WTC11 (cell line): ENCODE measurements around the gene F10. TPM values are rescaled to one million over a fixed set of nuclear protein-coding genes. Genes with fewer than 3 reads are reported as not detected.
A peak's percentile ranks its signal among the peaks of the same experiment; 100 is the strongest.

Source experiments
- ATAC-seq: fragments of 200-7000 bp; cut with Tn5 transposase; 2 replicates; pipeline ENCODE4 v1.10.0; 2021; ENCODE audit warnings: mild to moderate bottlenecking, moderate library complexity
- CTCF ChIA-PET: fragments of 300-600 bp; sonication (Branson Sonifier 250); formaldehyde crosslinking; loops from one replicate; lab custom pipeline; 2021; ENCODE audit warnings: antibody characterized with exemption; lab: Charles Lee
- POLR2A ChIA-PET: fragments of 350-600 bp; sonication (Branson Sonifier 250); formaldehyde crosslinking; loops from one replicate; lab custom pipeline; 2021; ENCODE audit warnings: antibody characterized with exemption; lab: Charles Lee
- DNase-seq: peaks from one replicate; pipeline ENCODE4 v3.0.0; 2021; ENCODE audit warnings: low spot score
- H3K27ac Mint-ChIP-seq: 2 replicates; pipeline ENCODE4 v1.8.0; 2021; ENCODE audit warnings: mixed read lengths
- H3K27me3 Mint-ChIP-seq: 2 replicates; pipeline ENCODE4 v1.8.0; 2021; ENCODE audit warnings: low read depth, mild to moderate bottlenecking, moderate library complexity, mixed read lengths
- H3K36me3 Mint-ChIP-seq: 2 replicates; pipeline ENCODE4 v1.8.0; 2021; ENCODE audit warnings: mixed read lengths
- H3K4me1 Mint-ChIP-seq: 2 replicates; pipeline ENCODE4 v1.8.0; 2022; ENCODE audit warnings: mixed read lengths
- H3K4me3 Mint-ChIP-seq: 2 replicates; pipeline ENCODE4 v1.8.0; 2021; ENCODE audit warnings: mild to moderate bottlenecking, moderate library complexity, mixed read lengths
- H3K9me3 Mint-ChIP-seq: 2 replicates; pipeline ENCODE4 v1.8.0; 2021; ENCODE audit warnings: mixed read lengths
- CREB1 ChIP-seq: sonication (generic); formaldehyde crosslinking; IDR thresholded peaks from 2 replicates; pipeline ENCODE4 v1.8.0; 2023; ENCODE audit warnings: mild to moderate bottlenecking, missing genetic modification reagents
- EMX1 ChIP-seq: fragments of 250-450 bp; sonication (Bioruptor Pico); IDR thresholded peaks from 2 replicates; pipeline ENCODE4 v1.8.0; 2021; ENCODE audit warnings: mild to moderate bottlenecking
- NR3C1 ChIP-seq: sonication (generic); formaldehyde crosslinking; conservative IDR thresholded peaks from 2 replicates; pipeline ENCODE4 v1.8.1; 2023; ENCODE audit warnings: low read depth, mild to moderate bottlenecking, missing genetic modification reagents
- RORB ChIP-seq: fragments of 250-450 bp; sonication (Bioruptor Pico); IDR thresholded peaks from 2 replicates; pipeline ENCODE4 v1.9.0; 2021; ENCODE audit warnings: mild to moderate bottlenecking
- ZNF121 ChIP-seq: sonication (generic); formaldehyde crosslinking; IDR thresholded peaks from 2 replicates; pipeline ENCODE4 v1.8.0; 2023; ENCODE audit warnings: missing genetic modification reagents
- ZNF138 ChIP-seq: sonication (generic); formaldehyde crosslinking; conservative IDR thresholded peaks from 2 replicates; pipeline ENCODE4 v1.8.1; 2022; ENCODE audit warnings: mild to moderate bottlenecking, moderate library complexity, missing genetic modification reagents
- ZNF396 ChIP-seq: fragments of 250-450 bp; sonication (Bioruptor Pico); IDR thresholded peaks from 2 replicates; pipeline ENCODE4 v1.8.0; 2021; ENCODE audit warnings: mild to moderate bottlenecking, moderate library complexity, borderline replicate concordance
- total RNA-seq: library from RNA; stranded (reverse); gene quantifications from 3 replicates; pipeline ENCODE4 v1.2.3, GENCODE V29; 2021
- TF ChIP-seq, protein P1 (sequence below): fragments of 250-450 bp; sonication (Bioruptor Pico); IDR thresholded peaks from 2 replicates; pipeline ENCODE4 v1.9.0; 2021; ENCODE audit warnings: mild to moderate bottlenecking, borderline replicate concordance
- TF ChIP-seq, protein P2 (sequence below): sonication (generic); formaldehyde crosslinking; IDR thresholded peaks from 2 replicates; pipeline ENCODE4 v1.8.1; 2022; ENCODE audit warnings: mild to moderate bottlenecking, missing genetic modification reagents, moderate library complexity, borderline replicate concordance
- TF ChIP-seq, protein P3 (sequence below): sonication (generic); formaldehyde crosslinking; IDR thresholded peaks from 2 replicates; pipeline ENCODE4 v1.8.0; 2023; ENCODE audit warnings: mild to moderate bottlenecking, missing genetic modification reagents
- TF ChIP-seq, protein P4 (sequence below): sonication (generic); formaldehyde crosslinking; IDR thresholded peaks from 2 replicates; pipeline ENCODE4 v1.8.0; 2022; ENCODE audit warnings: mild to moderate bottlenecking, missing genetic modification reagents

Gene F10
- total RNA-seq, 1 experiment from 2014 or later: 0.87 TPM

DNA sequence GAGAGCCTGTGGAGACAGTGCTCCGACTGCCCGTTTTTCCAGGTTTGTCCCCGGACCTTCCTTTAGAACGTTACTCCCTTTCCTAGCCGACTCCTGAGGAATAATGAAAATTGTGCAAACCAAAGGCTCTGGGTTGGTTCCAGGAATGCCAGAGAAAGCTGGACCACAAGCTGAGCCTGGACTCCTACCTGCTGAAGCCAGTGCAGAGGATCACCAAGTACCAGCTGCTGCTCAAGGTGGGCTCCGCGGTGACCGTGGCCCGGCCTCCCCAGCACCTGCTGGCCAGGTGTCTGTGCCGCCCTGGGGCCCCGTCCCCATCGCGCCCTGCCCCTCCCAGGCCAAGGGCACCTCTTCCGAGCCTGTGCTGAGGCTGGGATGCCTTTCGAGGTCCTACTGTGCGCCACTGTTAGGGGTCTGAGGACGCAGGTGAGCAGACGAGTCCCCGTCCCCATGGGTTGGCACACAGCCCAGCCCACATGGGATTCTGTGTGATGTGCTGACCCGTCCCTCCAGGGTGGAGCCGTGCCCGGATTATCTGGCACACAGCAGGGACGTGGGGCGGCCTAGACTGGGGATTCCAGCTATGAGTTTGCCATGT is 37.6 kb upstream of the F10 start (continued):
- TF ChIP-seq, protein P1, sequence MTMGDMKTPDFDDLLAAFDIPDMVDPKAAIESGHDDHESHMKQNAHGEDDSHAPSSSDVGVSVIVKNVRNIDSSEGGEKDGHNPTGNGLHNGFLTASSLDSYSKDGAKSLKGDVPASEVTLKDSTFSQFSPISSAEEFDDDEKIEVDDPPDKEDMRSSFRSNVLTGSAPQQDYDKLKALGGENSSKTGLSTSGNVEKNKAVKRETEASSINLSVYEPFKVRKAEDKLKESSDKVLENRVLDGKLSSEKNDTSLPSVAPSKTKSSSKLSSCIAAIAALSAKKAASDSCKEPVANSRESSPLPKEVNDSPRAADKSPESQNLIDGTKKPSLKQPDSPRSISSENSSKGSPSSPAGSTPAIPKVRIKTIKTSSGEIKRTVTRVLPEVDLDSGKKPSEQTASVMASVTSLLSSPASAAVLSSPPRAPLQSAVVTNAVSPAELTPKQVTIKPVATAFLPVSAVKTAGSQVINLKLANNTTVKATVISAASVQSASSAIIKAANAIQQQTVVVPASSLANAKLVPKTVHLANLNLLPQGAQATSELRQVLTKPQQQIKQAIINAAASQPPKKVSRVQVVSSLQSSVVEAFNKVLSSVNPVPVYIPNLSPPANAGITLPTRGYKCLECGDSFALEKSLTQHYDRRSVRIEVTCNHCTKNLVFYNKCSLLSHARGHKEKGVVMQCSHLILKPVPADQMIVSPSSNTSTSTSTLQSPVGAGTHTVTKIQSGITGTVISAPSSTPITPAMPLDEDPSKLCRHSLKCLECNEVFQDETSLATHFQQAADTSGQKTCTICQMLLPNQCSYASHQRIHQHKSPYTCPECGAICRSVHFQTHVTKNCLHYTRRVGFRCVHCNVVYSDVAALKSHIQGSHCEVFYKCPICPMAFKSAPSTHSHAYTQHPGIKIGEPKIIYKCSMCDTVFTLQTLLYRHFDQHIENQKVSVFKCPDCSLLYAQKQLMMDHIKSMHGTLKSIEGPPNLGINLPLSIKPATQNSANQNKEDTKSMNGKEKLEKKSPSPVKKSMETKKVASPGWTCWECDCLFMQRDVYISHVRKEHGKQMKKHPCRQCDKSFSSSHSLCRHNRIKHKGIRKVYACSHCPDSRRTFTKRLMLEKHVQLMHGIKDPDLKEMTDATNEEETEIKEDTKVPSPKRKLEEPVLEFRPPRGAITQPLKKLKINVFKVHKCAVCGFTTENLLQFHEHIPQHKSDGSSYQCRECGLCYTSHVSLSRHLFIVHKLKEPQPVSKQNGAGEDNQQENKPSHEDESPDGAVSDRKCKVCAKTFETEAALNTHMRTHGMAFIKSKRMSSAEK: no peak
- TF ChIP-seq NR3C1: no peak
- no peak for TF ChIP-seq EMX1 (CRISPR knock-in tag)
- no peak for TF ChIP-seq ZNF396
- TF ChIP-seq, protein P2, sequence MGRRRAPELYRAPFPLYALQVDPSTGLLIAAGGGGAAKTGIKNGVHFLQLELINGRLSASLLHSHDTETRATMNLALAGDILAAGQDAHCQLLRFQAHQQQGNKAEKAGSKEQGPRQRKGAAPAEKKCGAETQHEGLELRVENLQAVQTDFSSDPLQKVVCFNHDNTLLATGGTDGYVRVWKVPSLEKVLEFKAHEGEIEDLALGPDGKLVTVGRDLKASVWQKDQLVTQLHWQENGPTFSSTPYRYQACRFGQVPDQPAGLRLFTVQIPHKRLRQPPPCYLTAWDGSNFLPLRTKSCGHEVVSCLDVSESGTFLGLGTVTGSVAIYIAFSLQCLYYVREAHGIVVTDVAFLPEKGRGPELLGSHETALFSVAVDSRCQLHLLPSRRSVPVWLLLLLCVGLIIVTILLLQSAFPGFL (CRISPR knock-in tag): no peak
- TF ChIP-seq, all 79 proteins: peak for 0

DNA sequence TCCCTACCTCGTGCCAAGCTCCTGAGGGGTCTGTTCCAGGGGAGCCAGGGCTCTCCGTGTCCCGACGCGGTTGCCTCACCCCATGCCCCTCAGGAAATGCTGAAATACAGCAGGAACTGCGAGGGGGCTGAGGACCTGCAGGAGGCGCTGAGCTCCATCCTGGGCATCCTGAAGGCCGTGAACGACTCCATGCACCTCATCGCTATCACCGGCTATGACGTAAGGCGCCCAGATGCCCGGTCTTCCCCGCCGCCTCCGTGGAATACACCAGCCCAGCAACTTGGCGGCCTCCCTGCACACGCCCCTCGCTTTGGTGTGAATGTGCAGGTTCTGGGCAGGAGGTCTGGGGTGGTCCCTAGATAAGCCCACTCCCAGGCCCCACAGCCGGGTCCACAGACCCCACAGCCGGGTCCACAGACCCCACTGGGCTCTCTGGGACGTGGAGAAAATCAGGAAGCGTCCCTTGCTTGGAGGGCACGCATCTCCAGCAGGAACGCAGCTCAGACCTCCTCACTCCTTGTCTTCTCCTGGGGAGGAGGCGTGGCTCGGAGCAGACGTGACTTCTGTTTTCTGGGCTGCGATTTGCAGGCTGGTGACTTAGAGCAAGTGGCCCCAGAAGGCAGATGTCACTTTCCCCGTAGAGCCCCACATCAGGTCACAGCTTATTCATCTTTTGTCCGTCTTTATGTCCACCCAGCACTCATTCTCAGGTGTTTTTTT is 36.4 kb upstream of the F10 start:
- peaks cover 14% of the 10 kb centered on the region for H3K4me1 Mint-ChIP-seq
- H3K4me3 Mint-ChIP-seq: no peak overlapping the region
- DNase-seq: peak; percentile 68
- H3K27me3 Mint-ChIP-seq: no peaks in the 10 kb centered on the region
- no peaks in the 10 kb centered on the region for H3K9me3 Mint-ChIP-seq
- peak; percentile 43 for ATAC-seq
- TF ChIP-seq ZNF121 (CRISPR knock-in tag) (no peak), ZNF138 (CRISPR knock-in tag) (no peak), RORB (CRISPR knock-in tag) (no peak)
- TF ChIP-seq, protein P2 (CRISPR knock-in tag): no peak
- TF ChIP-seq, protein P3, sequence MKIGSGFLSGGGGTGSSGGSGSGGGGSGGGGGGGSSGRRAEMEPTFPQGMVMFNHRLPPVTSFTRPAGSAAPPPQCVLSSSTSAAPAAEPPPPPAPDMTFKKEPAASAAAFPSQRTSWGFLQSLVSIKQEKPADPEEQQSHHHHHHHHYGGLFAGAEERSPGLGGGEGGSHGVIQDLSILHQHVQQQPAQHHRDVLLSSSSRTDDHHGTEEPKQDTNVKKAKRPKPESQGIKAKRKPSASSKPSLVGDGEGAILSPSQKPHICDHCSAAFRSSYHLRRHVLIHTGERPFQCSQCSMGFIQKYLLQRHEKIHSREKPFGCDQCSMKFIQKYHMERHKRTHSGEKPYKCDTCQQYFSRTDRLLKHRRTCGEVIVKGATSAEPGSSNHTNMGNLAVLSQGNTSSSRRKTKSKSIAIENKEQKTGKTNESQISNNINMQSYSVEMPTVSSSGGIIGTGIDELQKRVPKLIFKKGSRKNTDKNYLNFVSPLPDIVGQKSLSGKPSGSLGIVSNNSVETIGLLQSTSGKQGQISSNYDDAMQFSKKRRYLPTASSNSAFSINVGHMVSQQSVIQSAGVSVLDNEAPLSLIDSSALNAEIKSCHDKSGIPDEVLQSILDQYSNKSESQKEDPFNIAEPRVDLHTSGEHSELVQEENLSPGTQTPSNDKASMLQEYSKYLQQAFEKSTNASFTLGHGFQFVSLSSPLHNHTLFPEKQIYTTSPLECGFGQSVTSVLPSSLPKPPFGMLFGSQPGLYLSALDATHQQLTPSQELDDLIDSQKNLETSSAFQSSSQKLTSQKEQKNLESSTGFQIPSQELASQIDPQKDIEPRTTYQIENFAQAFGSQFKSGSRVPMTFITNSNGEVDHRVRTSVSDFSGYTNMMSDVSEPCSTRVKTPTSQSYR (CRISPR knock-in tag): no peak
- H3K27ac Mint-ChIP-seq: no peak overlapping the region
- ChIA-PET CTCF (interaction anchor here (0.6 to 2.9 kb wide), 26 partner anchors 8 to 330 kb away, joined by 3 to 17 read pairs (median 4); partner anchors contain the start of gene F10), POLR2A (no interaction called here)
- H3K36me3 Mint-ChIP-seq: peaks cover 6% of the 10 kb centered on the region

DNA sequence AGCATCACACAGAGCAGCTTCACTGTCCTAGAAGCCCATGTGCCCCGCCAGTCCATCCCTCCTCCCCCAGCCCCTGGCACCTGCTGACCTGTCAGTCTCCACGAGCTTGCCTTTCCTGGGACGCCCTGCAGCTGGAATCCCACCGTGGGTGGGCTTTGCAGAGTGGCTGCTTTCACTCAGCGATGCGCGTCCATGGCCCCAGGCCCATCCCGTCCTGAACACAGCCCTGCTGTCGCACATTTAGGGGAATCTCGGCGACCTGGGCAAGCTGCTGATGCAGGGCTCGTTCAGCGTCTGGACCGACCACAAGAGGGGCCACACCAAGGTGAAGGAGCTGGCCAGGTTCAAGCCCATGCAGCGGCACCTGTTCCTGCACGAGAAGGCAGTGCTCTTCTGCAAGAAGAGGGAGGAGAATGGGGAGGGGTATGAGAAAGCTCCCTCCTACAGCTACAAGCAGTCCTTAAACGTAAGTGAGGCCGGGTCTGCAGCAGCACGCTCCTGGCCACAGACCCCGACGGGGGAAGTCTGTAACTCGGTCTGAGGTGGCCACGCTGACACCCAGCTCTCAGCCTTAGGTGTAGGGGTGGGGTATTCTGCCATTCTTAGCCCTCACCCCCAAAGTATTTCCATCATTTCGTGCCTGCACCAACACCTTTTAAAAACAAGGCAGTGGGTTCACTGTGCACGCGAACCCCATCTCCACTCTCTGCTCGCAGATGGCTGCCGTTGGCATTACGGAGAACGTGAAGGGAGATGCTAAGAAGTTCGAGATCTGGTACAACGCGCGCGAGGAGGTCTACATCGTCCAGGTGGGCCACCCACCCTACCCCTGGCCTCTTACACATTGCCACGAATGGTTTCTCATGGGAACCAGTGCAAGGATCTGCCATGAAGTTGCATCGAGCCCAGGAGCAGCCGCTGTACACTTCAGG is 35.3 kb upstream of the F10 start:
- Mint-ChIP-seq H3K36me3 (peaks cover 6% of the 10 kb centered on the region), H3K4me3 (no peak overlapping the region), H3K4me1 (peaks cover 14% of the 10 kb centered on the region), H3K27me3 (no peaks in the 10 kb centered on the region), H3K27ac (0 out of 2 replicates have a peak overlapping the region, but pooled peaks have one; percentile 45), H3K9me3 (no peaks in the 10 kb centered on the region)
- no peak for DNase-seq
- no peak for TF ChIP-seq CREB1 (CRISPR knock-in tag)
- TF ChIP-seq, protein P4, sequence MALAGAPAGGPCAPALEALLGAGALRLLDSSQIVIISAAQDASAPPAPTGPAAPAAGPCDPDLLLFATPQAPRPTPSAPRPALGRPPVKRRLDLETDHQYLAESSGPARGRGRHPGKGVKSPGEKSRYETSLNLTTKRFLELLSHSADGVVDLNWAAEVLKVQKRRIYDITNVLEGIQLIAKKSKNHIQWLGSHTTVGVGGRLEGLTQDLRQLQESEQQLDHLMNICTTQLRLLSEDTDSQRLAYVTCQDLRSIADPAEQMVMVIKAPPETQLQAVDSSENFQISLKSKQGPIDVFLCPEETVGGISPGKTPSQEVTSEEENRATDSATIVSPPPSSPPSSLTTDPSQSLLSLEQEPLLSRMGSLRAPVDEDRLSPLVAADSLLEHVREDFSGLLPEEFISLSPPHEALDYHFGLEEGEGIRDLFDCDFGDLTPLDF (CRISPR knock-in tag): no peak
- ChIA-PET CTCF (interaction anchor here (1.5 to 2.9 kb wide), 6 partner anchors 9 to 154 kb away, joined by 4 to 16 read pairs (median 9); partner anchors contain the start of gene F10), POLR2A (no interaction called here)
- ATAC-seq: no peak
